Transverse colon (tissue), 4 donors: ENCODE data around the gene TMEFF1. TPM values are rescaled to one million over a fixed set of nuclear protein-coding genes. Genes with fewer than 3 reads are reported as not detected.

ENCODE experiments used
- DNase-seq: peaks from one replicate; pipeline ENCODE4 v3.0.0-alpha.2; 2019
- H3K27ac ChIP-seq, 4 donors: fragments of 200-600 bp; sonication (generic); 2 replicates each; pipeline ENCODE4 v1.5.1; 2016 to 2018; ENCODE audit warnings: inconsistent platforms in 4 of 4
- H3K27me3 ChIP-seq: fragments of 200-600 bp; sonication (generic); 2 replicates; pipeline ENCODE4 v1.5.1; 2017; ENCODE audit warnings: inconsistent platforms
- H3K36me3 ChIP-seq, 4 donors: fragments of 200-600 bp; sonication (generic); 2 replicates each; pipeline ENCODE4 v1.5.1; 2017 to 2019; ENCODE audit warnings: inconsistent platforms in 4 of 4
- H3K4me1 ChIP-seq, 4 donors: fragments of 200-600 bp; sonication (generic); 2 replicates each; pipeline ENCODE4 v1.5.1; 2017 to 2020; ENCODE audit warnings: inconsistent platforms in 4 of 4
- H3K4me3 ChIP-seq, 4 donors: fragments of 200-600 bp; sonication (generic); 1 replicate in 1 of 4; 2 replicates in 3 of 4; pipeline versions ENCODE4 v1.5.1 to v1.6.1; 2017 to 2019; ENCODE audit warnings: inconsistent platforms in 4 of 4
- H3K9me3 ChIP-seq, 2 donors: fragments of 200-600 bp; sonication (generic); 2 replicates each; pipeline ENCODE4 v1.5.1; 2017 to 2019; ENCODE audit warnings: inconsistent platforms in 2 of 2
- EP300 ChIP-seq: sonication (generic); formaldehyde crosslinking; IDR thresholded peaks from one replicate; pipeline ENCODE4 v1.6.1; 2017; ENCODE audit warnings: antibody characterized with exemption, low read depth
- POLR2A ChIP-seq: fragments of 450-650 bp; IDR thresholded peaks from one replicate; pipeline ENCODE4 v1.6.1; 2016; ENCODE audit warnings: antibody characterized with exemption, mild to moderate bottlenecking, moderate library complexity
- POLR2AphosphoS5 ChIP-seq, 3 donors: sonication (generic); formaldehyde crosslinking; IDR thresholded peaks; one replicate each; pipeline ENCODE4 v1.6.1; 2016; ENCODE audit warnings: antibody characterized with exemption in 3 of 3
- WGBS, 2 donors: methylation state at CpG; one replicate each; pipeline ENCODE4 v1.1.5; 2018; ENCODE audit warnings: low coverage in 1 of 2; 5-methylcytosine and 5-hydroxymethylcytosine counted together
- in situ Hi-C, 4 donors: fragments of 200-750 bp; cut with MboI; loops; one replicate each; pipeline versions ENCODE4 v1.15.0 to v1.15.1; 2017; ENCODE audit warnings: low sequenced_read_pairs in 3 of 4, low pct_ligation_motif_present in 1 of 4, low pct_unique_long_range_greater_than_20kb in 1 of 4
- intact Hi-C: fragments of 100-400 bp; cut with DNase I; formaldehyde crosslinking; loops from one replicate; pipeline ENCODE4 v1.15.1; 2023; ENCODE audit warnings: low total_unique reads
- total RNA-seq, 4 donors: library from RNA; depleted of rRNA; stranded (reverse); fragments of >200 nt; gene quantifications; one replicate each; pipeline ENCODE4 v1.1.0, GENCODE V29; 2016
- TF ChIP-seq, protein P1 (sequence below), 5 experiments: fragments of 200-600 bp in 3 of 5; fragments of 450-650 bp in 2 of 5; sonication (generic) in 3 of 5; IDR thresholded peaks; 1 replicate in 2 of 5; 2 replicates in 3 of 5; pipeline ENCODE4 v1.5.1; 2016 to 2017; ENCODE audit warnings: antibody characterized with exemption in 5 of 5, inconsistent platforms in 3 of 5, mild to moderate bottlenecking in 2 of 5, moderate library complexity in 1 of 5

Gene TMEFF1
- total RNA-seq, 4 donors from 2014 or later, result not detected

DNA sequence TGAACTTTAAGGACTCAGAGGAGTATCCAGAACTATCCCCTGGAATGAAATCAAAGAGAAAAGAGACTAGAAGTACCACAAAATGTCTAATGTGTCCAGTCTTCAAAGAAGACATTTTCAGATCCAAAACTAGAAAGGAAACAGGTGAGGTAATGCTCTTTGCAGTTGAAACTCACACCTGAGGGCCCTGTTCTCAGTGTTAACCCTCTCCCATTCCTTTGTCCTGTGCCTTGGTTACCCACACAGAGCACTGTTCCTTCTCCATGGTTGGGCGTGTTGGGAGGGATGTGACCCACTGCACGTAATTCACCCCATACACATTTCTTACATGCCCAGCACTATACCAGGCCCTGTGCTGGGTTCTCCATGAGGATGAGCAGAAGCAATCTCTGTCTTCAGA, 24.7 kb upstream of the TMEFF1 start:
- 93 to 100% methylated on average over 2 of the region's 2 CpGs for WGBS, 2 donors
- no peaks in the 10 kb centered on the region for H3K36me3 ChIP-seq
- peak overlapping the region in 1 of 4 donors; percentile 15 for H3K27ac ChIP-seq
- intact Hi-C loops (no loop called here), in situ Hi-C loops (no loop called here)
- peaks cover 0 to 19% (median 0%) of the 10 kb centered on the region in 4 donors for H3K4me1 ChIP-seq
- H3K9me3 ChIP-seq, result no peaks in the 10 kb centered on the region
- no peak overlapping the region for H3K4me3 ChIP-seq
- no peak for DNase-seq
- H3K27me3 ChIP-seq, result no peaks in the 10 kb centered on the region
- TF ChIP-seq POLR2A (no peak), EP300 (no peak), POLR2AphosphoS5 (IDR thresholded peaks at IDR 0.05) (no peak)
- TF ChIP-seq, protein P1, sequence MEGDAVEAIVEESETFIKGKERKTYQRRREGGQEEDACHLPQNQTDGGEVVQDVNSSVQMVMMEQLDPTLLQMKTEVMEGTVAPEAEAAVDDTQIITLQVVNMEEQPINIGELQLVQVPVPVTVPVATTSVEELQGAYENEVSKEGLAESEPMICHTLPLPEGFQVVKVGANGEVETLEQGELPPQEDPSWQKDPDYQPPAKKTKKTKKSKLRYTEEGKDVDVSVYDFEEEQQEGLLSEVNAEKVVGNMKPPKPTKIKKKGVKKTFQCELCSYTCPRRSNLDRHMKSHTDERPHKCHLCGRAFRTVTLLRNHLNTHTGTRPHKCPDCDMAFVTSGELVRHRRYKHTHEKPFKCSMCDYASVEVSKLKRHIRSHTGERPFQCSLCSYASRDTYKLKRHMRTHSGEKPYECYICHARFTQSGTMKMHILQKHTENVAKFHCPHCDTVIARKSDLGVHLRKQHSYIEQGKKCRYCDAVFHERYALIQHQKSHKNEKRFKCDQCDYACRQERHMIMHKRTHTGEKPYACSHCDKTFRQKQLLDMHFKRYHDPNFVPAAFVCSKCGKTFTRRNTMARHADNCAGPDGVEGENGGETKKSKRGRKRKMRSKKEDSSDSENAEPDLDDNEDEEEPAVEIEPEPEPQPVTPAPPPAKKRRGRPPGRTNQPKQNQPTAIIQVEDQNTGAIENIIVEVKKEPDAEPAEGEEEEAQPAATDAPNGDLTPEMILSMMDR (IDR thresholded peaks at IDR 0.05), result no peak

DNA sequence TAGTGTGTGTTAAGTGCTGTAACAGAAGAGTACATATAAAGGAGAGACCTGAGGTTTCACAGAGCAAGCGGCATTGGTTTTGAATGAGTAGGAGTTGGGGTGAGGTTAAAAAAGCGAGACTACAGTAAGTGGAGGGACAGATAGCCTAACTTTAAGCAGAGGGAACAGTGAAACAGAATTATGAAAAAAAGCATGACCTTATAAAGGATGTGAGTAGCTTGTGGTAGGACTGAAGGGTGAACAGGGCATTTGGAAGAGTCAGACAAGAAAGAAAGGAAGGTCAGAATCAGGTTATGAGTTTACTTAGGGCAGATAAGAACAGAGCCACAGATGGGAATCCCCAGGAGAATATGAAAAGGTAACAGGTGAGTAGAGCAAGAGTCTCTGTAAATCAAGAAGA, 23.5 kb upstream of the TMEFF1 start:
- Histone ChIP-seq H3K9me3 (no peaks in the 10 kb centered on the region), H3K4me1 (peaks cover 0 to 14% (median 0%) of the 10 kb centered on the region in 4 donors), H3K4me3 (no peak overlapping the region), H3K27me3 (no peaks in the 10 kb centered on the region), H3K27ac (peak overlapping the region in 1 of 4 donors; percentile 15), H3K36me3 (no peaks in the 10 kb centered on the region)
- intact Hi-C loops (no loop called here), in situ Hi-C loops (no loop called here)
- DNase-seq, result no peak
- WGBS, 2 donors, result 85 to 92% methylated on average over 2 of the region's 2 CpGs
- TF ChIP-seq POLR2AphosphoS5 (IDR thresholded peaks at IDR 0.05) (no peak), EP300 (no peak), POLR2A (no peak)
- TF ChIP-seq, protein P1 (IDR thresholded peaks at IDR 0.05), result no peak

DNA sequence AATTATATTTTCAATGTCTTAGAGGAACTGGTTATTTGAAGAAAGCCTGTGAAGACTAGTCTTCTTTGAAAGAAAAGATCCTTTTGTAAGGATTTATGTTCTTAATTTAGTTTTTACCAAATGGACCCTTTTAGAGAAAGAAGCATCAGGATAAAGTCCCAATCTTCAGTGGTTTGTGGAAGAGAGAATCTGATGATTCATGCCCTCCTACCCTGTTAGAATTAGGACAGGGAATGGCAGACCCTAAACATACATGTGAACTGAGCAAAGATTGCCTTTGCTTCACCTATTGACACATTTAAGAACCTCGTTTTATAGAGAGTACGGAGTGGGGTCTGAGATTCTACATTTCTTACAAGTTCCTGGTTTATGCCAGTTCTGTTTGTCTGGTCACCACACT, 20.1 kb upstream of the TMEFF1 start:
- Histone ChIP-seq H3K9me3 (no peaks in the 10 kb centered on the region), H3K27ac (no peak overlapping the region), H3K4me3 (no peak overlapping the region), H3K27me3 (no peaks in the 10 kb centered on the region), H3K4me1 (no peaks in the 10 kb centered on the region), H3K36me3 (no peaks in the 10 kb centered on the region)
- intact Hi-C loops (no loop called here), in situ Hi-C loops (loop anchor here in 1 of 4 donors (10.0 kb wide), 1 partner anchor 62 kb away; no protein-coding TSS in a partner anchor)
- WGBS, 2 donors, result 94% methylated on average over 2 of the region's 2 CpGs
- TF ChIP-seq EP300 (no peak), POLR2AphosphoS5 (IDR thresholded peaks at IDR 0.05) (no peak), POLR2A (no peak)
- no peak for DNase-seq

DNA sequence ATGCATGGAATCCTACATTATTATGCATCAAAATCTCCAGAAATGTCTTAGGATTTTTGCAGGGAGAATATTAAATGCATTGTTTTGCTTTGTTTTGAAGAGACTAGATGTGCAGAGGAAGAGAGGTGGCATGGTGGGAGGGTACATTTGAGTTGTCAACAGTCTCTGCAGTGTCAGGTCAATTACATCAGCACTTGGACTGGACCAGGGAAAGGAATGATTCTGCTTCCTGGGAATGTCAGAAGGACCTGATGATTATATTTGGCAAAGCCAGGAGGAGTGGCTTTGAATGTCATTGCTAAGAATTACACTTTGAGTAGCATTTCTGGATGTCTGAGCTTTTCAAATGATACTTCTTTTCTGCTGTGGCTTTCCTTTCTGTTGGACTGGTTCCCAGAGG, 17.5 kb upstream of the TMEFF1 start:
- TF ChIP-seq POLR2AphosphoS5 (IDR thresholded peaks at IDR 0.05), result no peak
- TF ChIP-seq, protein P1 (IDR thresholded peaks at IDR 0.05), result no peak
- no peak for TF ChIP-seq EP300
- TF ChIP-seq POLR2A, result no peak
- no peaks in the 10 kb centered on the region for H3K4me1 ChIP-seq
- H3K4me3 ChIP-seq, result no peak overlapping the region
- intact Hi-C loops (no loop called here), in situ Hi-C loops (loop anchor here in 1 of 4 donors (10.0 kb wide), 1 partner anchor 59 kb away; no protein-coding TSS in a partner anchor)
- DNase-seq, result no peak
- no peaks in the 10 kb centered on the region for H3K27me3 ChIP-seq
- no peaks in the 10 kb centered on the region for H3K9me3 ChIP-seq
- H3K36me3 ChIP-seq, result no peaks in the 10 kb centered on the region
- no peak overlapping the region for H3K27ac ChIP-seq

DNA sequence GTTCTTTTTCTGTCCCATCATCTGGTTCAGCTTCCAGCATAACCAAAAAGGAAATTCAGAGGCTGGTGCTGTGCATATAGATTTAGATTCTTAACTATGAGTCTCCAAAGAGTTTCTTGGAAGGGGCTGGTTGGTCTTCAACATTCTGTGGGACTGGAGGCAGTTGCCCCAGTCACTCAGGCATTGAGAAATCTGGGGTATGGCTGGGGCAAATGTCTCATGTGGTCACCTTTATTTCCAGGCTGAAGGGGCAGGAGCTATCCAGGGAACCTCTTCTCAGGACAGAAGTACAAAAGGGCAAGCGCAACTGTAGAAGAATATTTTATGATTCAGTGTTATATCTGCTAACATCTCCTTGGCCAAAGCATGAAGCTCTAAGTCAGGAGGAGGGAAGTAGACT, 15.4 kb upstream of the TMEFF1 start:
- H3K27ac ChIP-seq, result no peak overlapping the region
- intact Hi-C loops, result no loop called here
- H3K36me3 ChIP-seq, result no peaks in the 10 kb centered on the region
- 100% methylated on average over 1 of the region's 1 CpG; no CpG with 5 or more reads in 1 of the 2 donors for WGBS, 2 donors
- no peaks in the 10 kb centered on the region for H3K4me1 ChIP-seq
- H3K27me3 ChIP-seq, result no peaks in the 10 kb centered on the region
- TF ChIP-seq, protein P1 (IDR thresholded peaks at IDR 0.05), result no peak
- TF ChIP-seq EP300 (no peak), POLR2A (no peak), POLR2AphosphoS5 (IDR thresholded peaks at IDR 0.05) (no peak)
- H3K9me3 ChIP-seq, result no peaks in the 10 kb centered on the region
- DNase-seq, result no peak
- in situ Hi-C loops, result loop anchor here in 1 of 4 donors (10.0 kb wide), 1 partner anchor 57 kb away; no protein-coding TSS in a partner anchor
- H3K4me3 ChIP-seq, result no peak overlapping the region
